ENCODE measurements around the gene ZNF782. TPM values are rescaled to one million over a fixed set of nuclear protein-coding genes. Genes with fewer than 3 reads are reported as not detected.
"Not testable (repeated sequence)": the region's sequence is repeated elsewhere in the genome, so short reads cannot be mapped to it uniquely, and the experiment has no call there.

Gene ZNF782
- total RNA-seq, 1 donor from 2014 or later, result 6.4 TPM

- DNase-seq (no peak), ATAC-seq (no peak)
- intact Hi-C loops (cut with DNase I), result no loop called here
- Histone ChIP-seq H3K9me3 (no peaks in the 10 kb centered on the region), H3K4me3 (no peak overlapping the region), H3K27ac (no peak overlapping the region), H3K4me1 (peaks cover 15% of the 10 kb centered on the region), H3K27me3 (ENCODE audit: low read depth) (peaks cover 11% of the 10 kb centered on the region), H3K36me3 (no peaks in the 10 kb centered on the region)
- TF ChIP-seq, protein P1, sequence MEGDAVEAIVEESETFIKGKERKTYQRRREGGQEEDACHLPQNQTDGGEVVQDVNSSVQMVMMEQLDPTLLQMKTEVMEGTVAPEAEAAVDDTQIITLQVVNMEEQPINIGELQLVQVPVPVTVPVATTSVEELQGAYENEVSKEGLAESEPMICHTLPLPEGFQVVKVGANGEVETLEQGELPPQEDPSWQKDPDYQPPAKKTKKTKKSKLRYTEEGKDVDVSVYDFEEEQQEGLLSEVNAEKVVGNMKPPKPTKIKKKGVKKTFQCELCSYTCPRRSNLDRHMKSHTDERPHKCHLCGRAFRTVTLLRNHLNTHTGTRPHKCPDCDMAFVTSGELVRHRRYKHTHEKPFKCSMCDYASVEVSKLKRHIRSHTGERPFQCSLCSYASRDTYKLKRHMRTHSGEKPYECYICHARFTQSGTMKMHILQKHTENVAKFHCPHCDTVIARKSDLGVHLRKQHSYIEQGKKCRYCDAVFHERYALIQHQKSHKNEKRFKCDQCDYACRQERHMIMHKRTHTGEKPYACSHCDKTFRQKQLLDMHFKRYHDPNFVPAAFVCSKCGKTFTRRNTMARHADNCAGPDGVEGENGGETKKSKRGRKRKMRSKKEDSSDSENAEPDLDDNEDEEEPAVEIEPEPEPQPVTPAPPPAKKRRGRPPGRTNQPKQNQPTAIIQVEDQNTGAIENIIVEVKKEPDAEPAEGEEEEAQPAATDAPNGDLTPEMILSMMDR (IDR thresholded peaks at IDR 0.05), result no peak
Observed at GRCh38 chr9:96871176-96871575, 16.9 kb upstream of the ZNF782 start.

DNA sequence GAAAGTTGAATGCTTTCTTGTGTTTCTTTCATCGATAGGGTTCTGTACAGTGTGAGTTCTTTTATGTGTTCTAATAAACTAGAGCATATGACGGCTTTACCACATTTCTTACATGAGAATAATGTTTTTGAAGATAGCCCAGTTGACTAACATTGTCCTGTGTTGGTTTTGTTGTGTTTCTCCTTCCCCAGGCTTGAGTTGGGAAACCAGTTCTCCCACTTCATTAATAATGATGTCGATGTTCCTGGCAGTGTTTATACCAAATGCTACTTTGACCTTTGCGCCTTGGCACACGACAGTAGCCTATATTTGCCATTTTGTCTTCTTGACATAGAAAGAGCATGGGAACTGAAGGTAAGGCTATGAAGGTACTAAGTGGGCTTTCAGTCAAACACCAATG, 14.4 kb upstream of the ZNF782 start:
- no peaks in the 10 kb centered on the region for H3K27me3 ChIP-seq (ENCODE audit: low read depth)
- no peaks in the 10 kb centered on the region for H3K9me3 ChIP-seq
- intact Hi-C loops (cut with DNase I), result no loop called here
- no peak for ATAC-seq
- H3K27ac ChIP-seq, result no peak overlapping the region
- TF ChIP-seq, protein P1 (IDR thresholded peaks at IDR 0.05), result no peak
- no peak for DNase-seq
- no peaks in the 10 kb centered on the region for H3K36me3 ChIP-seq
- no peak overlapping the region for H3K4me3 ChIP-seq
- H3K4me1 ChIP-seq, result no peaks in the 10 kb centered on the region

DNA sequence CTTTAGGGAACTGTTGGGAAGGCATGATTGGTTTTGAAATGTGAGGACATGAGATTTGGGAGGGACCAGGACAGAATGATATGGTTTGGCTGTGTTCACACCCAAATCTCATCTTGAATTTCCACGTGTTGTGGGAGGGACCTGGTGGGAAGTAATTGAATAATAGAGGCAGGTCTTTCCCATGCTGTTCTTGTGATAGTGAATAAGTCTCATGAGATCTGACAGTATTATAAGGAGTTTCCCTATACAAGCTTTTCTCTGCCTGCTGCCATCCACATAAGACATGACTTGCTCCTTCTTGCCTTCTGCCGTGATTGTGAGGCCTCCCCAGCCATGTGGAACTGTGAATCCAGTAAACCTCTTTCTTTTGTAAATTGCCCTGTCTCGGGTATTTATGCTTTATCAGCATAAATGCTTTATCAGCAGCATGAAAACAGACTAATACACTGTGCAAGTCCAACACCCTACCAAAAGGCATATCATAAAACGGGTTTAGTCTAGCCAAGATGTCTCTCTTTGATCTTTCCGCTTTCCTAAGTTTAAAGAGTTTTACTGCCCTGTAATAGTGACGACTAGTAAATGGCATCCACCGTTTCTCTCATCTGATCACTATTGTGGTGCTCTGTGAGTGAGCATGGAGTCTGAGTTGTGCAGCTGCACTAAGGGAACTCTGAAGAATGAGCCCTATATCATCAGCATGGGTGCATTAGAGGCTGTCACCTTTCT, 12.9 kb upstream of the ZNF782 start:
- Histone ChIP-seq H3K9me3 (no peaks in the 10 kb centered on the region), H3K27me3 (ENCODE audit: low read depth) (no peaks in the 10 kb centered on the region), H3K36me3 (no peaks in the 10 kb centered on the region), H3K27ac (no peak overlapping the region), H3K4me1 (no peaks in the 10 kb centered on the region), H3K4me3 (no peak overlapping the region)
- TF ChIP-seq, protein P1 (IDR thresholded peaks at IDR 0.05), result no peak
- intact Hi-C loops (cut with DNase I), result no loop called here
- ATAC-seq, result no peak
- no peak for DNase-seq

GRCh38 chr9:96865240-96865639, 10.9 kb upstream of the ZNF782 start:
- H3K4me3 ChIP-seq; intact Hi-C loops (cut with DNase I); ATAC-seq: not testable (repeated sequence)

DNA sequence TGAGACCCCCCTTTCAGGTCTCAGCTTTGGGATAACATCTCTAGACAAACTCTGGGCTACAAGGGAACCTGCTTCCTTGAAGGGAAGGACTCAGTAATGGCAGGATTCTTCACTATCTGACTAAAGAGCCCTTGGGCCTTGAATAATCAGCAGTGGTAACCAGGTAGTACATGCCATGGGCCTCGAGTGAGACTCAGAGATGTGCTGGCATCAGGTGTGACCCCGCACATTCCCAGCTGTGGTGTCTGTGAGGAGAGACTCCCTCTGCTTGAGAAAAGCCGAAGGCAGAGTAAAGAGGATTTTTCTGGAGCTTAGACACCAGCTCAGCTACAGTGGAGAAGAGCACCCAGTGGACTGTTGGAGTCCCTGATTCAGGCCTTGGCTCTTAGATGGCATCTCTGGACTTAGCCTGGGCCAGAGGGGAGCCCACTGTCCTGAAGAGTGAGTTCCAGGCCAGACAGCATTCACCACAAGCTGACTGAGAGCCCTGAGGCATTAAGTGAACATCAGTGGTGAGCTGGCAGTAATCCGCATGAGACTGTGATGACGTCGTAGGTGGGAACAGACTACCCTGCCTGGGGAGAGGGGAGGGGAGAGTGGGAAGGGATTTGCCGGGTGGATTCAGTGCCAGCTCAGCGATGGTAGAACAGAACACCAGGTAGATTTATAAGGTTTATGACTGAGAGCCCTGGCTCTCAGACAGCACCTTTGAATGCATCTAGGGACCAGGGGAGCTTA, 5.3 kb upstream of the ZNF782 start:
- Histone ChIP-seq H3K4me3 (no peak overlapping the region), H3K9me3 (no peaks in the 10 kb centered on the region), H3K27me3 (ENCODE audit: low read depth) (no peaks in the 10 kb centered on the region), H3K36me3 (no peaks in the 10 kb centered on the region), H3K4me1 (peaks cover 5% of the 10 kb centered on the region), H3K27ac (no peak overlapping the region)
- TF ChIP-seq, protein P1 (IDR thresholded peaks at IDR 0.05), result no peak
- no peak for ATAC-seq
- DNase-seq, result no peak
- intact Hi-C loops (cut with DNase I), result loop anchor here (5.0 kb wide), 1 partner anchor 543 kb away; no protein-coding TSS in a partner anchor

More at GRCh38 chr9:96865240-96865639, 10.9 kb upstream of the ZNF782 start:
- not testable (repeated sequence) for DNase-seq; H3K9me3 ChIP-seq; H3K27ac ChIP-seq; H3K27me3 ChIP-seq (ENCODE audit: low read depth); H3K36me3 ChIP-seq; H3K4me1 ChIP-seq

DNA sequence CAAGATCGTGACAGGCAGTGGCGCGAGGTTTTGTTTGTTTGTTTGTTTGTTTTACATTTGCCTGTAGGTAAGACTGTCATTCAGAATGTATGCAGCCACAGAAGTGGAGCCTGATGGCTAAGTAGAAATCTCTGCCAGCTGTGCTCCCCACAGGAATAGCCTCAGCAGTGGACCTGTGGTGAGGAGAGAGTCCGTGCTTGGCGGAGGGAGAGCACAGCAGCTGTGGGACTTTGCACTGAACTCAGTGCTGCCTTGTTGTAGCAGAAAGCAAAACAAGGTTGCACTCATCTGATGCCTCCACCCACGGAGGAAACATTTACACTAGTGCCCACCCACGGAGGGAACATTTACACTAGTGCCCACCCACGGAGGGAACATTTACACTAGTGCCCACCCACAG, 4.4 kb upstream of the ZNF782 start:
- intact Hi-C loops (cut with DNase I), result loop anchor here (5.0 kb wide), 1 partner anchor 544 kb away; no protein-coding TSS in a partner anchor
- no peaks in the 10 kb centered on the region for H3K36me3 ChIP-seq
- no peaks in the 10 kb centered on the region for H3K27me3 ChIP-seq (ENCODE audit: low read depth)
- DNase-seq (no peak), ATAC-seq (no peak)
- H3K4me3 ChIP-seq, result no peak overlapping the region
- H3K4me1 ChIP-seq, result peaks cover 7% of the 10 kb centered on the region
- TF ChIP-seq, protein P1 (IDR thresholded peaks at IDR 0.05), result no peak
- no peaks in the 10 kb centered on the region for H3K9me3 ChIP-seq
- no peak overlapping the region for H3K27ac ChIP-seq

All from lower lobe of right lung (tissue), 2 donors.